Brain microvascular endothelial cell (primary cell): ENCODE measurements around the gene CNNM4.

ENCODE experiments used
- DNase-seq: peaks from one replicate; pipeline ENCODE4 v3.0.0-alpha.2; 2020
- H3K27ac ChIP-seq: fragments of 250-450 bp; sonication (Bioruptor Pico); 2 replicates; pipeline ENCODE4 v1.5.1; 2020; ENCODE audit warnings: mild to moderate bottlenecking, moderate library complexity
- H3K27me3 ChIP-seq: fragments of 250-450 bp; sonication (Bioruptor Pico); replicated peaks from 2 replicates; pipeline ENCODE4 v1.5.1; 2020; ENCODE audit warnings: mild to moderate bottlenecking
- H3K36me3 ChIP-seq: fragments of 250-450 bp; sonication (Bioruptor Pico); replicated peaks from 2 replicates; pipeline ENCODE4 v1.5.1; 2020; ENCODE audit warnings: mild to moderate bottlenecking
- H3K4me3 ChIP-seq: 2 replicates; pipeline ENCODE4 v1.5.1; 2011; ENCODE audit warnings: low read depth, mild to moderate bottlenecking, control low read depth, low read length, moderate library complexity
- in situ Hi-C: cut with HindIII; loops from 2 replicates; pipeline ENCODE4 v1.10.0; 2017; ENCODE audit warnings: low sequenced_read_pairs, low pct_ligation_motif_present
- TF ChIP-seq, protein P1 (sequence below): IDR thresholded peaks from 2 replicates; pipeline ENCODE4 v1.5.1; 2011; ENCODE audit warnings: low read depth, mild to moderate bottlenecking, moderate library complexity, low read length, control low read depth, inconsistent platforms; ENCODE audit errors: missing control alignments

CNNM4 gene

DNA sequence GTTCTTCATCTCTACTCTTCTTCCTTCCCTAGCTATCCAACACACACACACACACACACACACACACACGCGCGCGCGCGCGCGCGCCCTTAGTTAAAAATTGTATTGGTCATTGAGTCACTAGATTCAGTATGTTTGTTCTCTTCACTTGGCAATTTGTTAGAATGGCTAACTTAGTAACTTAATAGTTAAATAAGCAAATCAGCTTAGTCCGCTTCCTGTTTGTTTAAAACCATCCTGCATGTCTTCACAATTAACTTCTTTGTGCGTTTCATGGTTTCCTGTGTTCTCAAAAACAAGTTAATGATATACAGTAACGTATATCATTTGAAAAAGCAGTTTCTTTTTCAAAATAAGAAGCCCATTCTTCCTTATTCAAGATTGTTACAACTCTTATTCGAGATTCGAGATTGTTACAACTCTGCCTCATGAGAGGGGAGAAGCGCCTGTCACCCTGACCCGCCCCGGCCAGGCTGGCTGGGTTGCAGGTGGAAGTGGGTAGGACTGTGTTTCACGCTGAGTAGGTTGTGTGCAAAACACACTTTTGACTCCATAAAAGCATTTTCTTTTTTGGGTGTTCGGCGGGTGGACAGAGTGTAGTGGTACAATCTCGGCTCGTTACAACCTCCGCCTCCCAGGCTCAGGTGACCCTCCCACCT lies 45.9 kb downstream of the CNNM4 start:
- Histone ChIP-seq H3K27me3 (no peaks in the 10 kb centered on the region), H3K4me3 (no peak overlapping the region), H3K27ac (no peak overlapping the region), H3K36me3 (no peaks in the 10 kb centered on the region)
- TF ChIP-seq, protein P1, sequence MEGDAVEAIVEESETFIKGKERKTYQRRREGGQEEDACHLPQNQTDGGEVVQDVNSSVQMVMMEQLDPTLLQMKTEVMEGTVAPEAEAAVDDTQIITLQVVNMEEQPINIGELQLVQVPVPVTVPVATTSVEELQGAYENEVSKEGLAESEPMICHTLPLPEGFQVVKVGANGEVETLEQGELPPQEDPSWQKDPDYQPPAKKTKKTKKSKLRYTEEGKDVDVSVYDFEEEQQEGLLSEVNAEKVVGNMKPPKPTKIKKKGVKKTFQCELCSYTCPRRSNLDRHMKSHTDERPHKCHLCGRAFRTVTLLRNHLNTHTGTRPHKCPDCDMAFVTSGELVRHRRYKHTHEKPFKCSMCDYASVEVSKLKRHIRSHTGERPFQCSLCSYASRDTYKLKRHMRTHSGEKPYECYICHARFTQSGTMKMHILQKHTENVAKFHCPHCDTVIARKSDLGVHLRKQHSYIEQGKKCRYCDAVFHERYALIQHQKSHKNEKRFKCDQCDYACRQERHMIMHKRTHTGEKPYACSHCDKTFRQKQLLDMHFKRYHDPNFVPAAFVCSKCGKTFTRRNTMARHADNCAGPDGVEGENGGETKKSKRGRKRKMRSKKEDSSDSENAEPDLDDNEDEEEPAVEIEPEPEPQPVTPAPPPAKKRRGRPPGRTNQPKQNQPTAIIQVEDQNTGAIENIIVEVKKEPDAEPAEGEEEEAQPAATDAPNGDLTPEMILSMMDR: no peak
- in situ Hi-C loops: no loop called here
- no peak for DNase-seq

DNA sequence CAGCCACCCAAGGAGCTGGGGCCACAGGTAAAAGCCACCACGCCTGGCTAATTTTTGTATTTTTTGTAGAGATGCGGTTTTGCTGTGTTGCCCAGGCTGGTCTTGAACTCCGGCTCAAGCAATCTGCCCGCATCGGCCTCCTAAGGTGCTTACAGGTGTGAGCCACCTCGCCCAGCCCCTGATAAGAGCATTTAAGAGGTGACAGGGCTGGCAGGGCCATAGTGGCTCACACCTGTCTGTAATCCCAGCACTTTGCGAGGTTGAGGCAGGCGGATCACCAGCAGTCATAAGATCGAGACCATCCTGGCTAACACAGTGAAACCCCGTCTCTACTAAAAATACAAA lies 46.4 kb downstream of the CNNM4 start:
- no peak for DNase-seq
- H3K27me3 ChIP-seq: no peaks in the 10 kb centered on the region
- TF ChIP-seq, protein P1: no peak
- no peaks in the 10 kb centered on the region for H3K36me3 ChIP-seq
- no peak overlapping the region for H3K4me3 ChIP-seq
- in situ Hi-C loops: no loop called here
- no peak overlapping the region for H3K27ac ChIP-seq

DNA sequence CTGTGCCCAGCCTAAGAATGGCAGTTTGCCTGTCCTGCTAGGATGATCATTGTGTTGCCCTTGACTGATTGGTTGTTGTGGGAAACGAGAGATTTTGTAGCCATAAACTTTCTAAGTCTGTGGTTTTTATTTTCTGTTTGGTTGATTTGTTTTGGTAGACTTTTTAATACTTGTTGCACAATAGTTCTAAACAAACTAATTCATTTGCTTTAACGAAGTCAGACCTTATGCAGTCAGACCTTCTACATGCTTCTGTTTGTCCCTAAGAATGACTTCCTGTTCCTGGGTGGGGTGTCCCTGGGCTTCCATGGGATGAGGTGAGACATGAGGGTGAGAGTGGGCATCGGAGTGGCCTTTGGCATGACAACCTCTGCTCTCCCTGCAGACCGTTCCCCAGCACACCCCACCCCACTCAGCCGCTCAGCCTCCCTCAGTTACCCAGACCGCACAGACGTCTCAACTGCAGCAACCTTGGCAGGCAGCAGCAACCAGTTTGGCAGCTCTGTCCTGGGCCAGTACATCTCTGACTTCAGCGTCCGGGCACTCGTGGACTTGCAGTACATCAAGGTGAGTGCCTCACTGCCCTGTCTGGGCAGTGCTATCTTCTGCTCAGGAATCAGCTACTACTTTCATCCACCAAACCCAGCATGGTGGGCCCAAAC lies 47.6 kb downstream of the CNNM4 start:
- in situ Hi-C loops: no loop called here
- no peak overlapping the region for H3K4me3 ChIP-seq
- DNase-seq: no peak
- H3K36me3 ChIP-seq: no peaks in the 10 kb centered on the region
- no peaks in the 10 kb centered on the region for H3K27me3 ChIP-seq
- TF ChIP-seq, protein P1: no peak
- no peak overlapping the region for H3K27ac ChIP-seq

DNA sequence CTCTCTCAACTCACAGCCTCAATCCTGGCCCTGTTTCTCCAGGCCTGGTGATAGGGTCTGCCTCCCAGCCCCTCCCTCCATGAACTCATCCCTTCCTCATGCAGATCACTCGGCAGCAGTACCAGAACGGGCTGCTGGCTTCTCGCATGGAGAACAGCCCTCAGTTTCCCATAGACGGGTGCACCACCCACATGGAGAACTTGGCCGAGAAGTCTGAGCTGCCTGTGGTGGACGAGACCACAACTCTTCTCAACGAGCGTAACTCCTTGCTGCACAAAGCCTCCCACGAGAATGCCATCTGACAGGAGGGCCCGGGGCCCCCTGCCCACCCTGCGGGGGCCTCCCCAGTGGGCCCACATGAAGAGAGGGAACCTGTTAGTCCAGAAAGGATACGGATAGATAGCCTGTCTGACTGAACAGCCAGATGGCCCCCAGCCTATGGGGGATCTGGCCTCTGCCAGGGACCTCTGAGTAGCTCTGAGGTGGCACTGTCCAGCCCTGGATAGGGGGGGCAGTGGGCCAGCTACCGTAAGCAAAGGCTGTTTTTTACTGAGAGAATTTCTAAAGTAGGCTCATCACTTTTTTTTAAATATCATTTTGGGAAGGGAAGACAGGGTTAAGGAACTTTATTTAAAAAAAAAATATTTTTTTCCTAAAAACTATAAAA lies 48.6 kb downstream of the CNNM4 start:
- Histone ChIP-seq H3K36me3 (no peaks in the 10 kb centered on the region), H3K27me3 (no peaks in the 10 kb centered on the region), H3K4me3 (no peak overlapping the region), H3K27ac (no peak overlapping the region)
- in situ Hi-C loops: no loop called here
- TF ChIP-seq, protein P1: no peak
- no peak for DNase-seq

DNA sequence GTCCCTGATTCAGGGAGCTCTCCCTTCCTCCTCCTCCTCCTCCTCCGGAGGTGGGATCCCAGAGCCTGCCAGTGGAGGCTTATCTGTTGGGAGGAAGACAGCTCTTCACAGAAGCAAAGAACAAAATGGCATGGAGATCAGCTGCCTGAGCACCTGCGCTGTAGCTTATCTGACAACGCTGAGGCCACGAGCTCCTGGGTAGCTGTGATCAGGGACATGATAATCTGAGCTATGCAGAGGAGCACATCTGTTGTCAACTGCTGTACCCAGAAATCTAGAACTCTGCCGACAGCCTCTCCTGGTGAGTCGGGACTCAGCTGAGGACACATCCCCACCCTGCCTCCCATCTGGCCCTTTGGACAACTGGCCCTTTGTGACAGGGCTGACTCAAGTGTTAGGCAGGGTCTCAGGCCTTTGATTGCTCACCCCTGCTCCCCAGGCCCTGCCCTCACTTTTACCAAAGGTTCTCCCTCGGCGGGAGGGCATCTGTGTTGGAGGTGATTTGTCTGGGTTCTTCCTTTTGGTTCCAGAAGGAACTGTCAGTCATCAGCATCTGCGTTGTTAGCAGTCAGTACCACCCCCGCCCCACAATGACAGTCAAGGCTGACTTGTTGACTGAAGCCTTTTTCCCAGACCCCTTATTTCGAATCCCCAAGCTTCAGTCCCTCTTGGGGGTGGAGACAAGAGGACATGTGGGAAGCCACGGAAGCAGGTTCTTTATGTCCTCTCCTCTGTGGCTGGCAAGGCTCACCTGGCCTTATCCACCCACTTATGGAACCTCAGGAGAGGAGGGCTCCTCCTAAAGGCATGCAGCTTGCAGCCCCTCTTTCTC lies 49.5 kb downstream of the CNNM4 start:
- TF ChIP-seq, protein P1: no peak
- in situ Hi-C loops: no loop called here
- no peak overlapping the region for H3K27ac ChIP-seq
- H3K27me3 ChIP-seq: no peaks in the 10 kb centered on the region
- no peak overlapping the region for H3K4me3 ChIP-seq
- no peak for DNase-seq
- H3K36me3 ChIP-seq: no peaks in the 10 kb centered on the region
